SU-DHL-6 (cell line): ENCODE results near the gene SH3PXD2A.

Experiments
- CTCF ChIP-seq: fragments of 200-600 bp; sonication (generic); IDR thresholded peaks from one replicate; pipeline ENCODE4 v1.5.1; 2017; ENCODE audit warnings: antibody characterized with exemption, mild to moderate bottlenecking, low read length, moderate library complexity; ENCODE audit not compliant: insufficient read depth, poor library complexity, severe bottlenecking
- EZH2phosphoT487 ChIP-seq: fragments of 200-600 bp; sonication (generic), shearing (Covaris generic); conservative IDR thresholded peaks from 2 replicates; pipeline ENCODE4 v1.6.1; 2018; ENCODE audit warnings: mild to moderate bottlenecking, antibody characterized with exemption, low read length, moderate library complexity, mixed read lengths

GRCh38 chr10:103854686-103855391 is 537 bp downstream of the SH3PXD2A start:
- TF ChIP-seq CTCF (no peak), EZH2phosphoT487 (no peak)
